GM04504 (cell line): Measurements from ENCODE around the gene SIM1.

Experiments
- DNase-seq: peaks from one replicate; pipeline ENCODE4 v3.0.0-alpha.2; 2012; ENCODE audit warnings: low read depth

The SIM1 gene, protein sequence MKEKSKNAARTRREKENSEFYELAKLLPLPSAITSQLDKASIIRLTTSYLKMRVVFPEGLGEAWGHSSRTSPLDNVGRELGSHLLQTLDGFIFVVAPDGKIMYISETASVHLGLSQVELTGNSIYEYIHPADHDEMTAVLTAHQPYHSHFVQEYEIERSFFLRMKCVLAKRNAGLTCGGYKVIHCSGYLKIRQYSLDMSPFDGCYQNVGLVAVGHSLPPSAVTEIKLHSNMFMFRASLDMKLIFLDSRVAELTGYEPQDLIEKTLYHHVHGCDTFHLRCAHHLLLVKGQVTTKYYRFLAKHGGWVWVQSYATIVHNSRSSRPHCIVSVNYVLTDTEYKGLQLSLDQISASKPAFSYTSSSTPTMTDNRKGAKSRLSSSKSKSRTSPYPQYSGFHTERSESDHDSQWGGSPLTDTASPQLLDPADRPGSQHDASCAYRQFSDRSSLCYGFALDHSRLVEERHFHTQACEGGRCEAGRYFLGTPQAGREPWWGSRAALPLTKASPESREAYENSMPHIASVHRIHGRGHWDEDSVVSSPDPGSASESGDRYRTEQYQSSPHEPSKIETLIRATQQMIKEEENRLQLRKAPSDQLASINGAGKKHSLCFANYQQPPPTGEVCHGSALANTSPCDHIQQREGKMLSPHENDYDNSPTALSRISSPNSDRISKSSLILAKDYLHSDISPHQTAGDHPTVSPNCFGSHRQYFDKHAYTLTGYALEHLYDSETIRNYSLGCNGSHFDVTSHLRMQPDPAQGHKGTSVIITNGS

DNA sequence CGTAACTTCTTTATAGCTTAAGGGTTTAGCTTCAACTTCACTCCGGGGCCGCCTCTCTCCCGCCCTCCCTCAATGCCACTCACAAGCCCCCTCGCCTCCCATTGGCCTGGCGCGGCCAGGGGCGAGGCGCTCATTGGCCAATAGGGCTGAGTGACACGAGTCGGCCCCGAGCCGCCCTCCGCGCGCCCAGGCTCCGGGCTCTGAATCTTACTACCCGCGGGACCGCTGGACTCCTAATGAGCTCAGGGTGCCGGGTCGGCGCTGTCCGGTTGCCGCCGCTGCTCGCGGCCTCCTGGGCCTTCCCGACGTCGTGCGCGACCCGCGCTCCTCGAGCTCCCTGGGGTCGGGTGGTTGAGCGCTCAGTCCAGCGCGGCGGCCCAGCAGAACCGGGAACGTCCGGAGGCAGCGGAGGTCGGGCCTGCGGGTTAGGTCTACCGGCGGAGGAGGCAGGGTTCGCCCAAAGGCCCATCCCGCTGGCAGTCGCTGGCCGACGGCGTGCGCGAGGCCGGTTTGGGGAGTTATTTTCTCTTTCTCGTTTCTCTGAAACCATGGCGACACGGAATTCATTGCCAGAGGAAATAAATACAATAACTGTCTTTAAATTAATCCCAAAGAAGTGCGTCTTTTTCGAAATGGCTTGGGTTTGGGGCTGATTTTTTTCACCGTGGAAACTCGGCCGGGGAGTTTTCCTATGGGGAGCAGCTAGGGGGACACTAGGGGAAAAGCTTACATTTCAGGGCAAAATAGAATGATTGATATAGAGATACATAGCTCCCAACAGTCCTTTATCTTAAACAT is at the start of gene SIM1:
TSS of gene SIM1 (minus strand) at position 19 of the 798 bp plus-strand sequence. CDS start 1,453 bp downstream, outside the sequence.
- DNase-seq: peak; percentile 94

DNA sequence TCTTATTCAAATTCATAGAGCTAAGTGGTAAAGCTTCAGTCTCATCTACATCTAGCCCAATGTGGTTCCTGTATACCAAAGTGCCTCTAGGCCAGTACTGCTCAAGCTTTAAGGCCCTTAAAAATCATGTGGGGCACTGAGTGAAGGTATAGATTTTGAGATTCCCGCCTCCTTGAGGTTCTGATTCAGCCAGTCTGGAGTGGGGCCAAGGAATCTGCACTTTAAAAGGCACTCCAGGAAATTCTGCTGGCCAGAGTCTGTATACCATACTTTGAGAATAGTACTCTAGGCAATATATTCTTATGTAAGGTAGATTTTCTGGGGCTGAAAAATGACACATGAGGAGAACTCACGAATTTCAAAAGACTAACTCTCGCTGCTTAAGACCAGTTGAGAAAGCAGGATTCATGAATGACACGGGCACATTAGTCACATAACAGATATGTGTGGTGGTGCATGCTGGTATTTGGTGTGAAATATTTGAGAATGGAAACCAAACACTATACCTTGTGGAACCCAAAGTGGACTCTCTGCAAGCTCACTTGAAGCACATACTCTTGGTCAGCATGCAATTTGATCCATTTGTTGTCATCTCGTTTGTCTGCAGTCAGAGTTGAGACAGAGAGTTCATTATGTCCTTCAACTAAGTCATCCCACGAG is 47.6 kb upstream of the SIM1 start:
- DNase-seq: no peak

DNA sequence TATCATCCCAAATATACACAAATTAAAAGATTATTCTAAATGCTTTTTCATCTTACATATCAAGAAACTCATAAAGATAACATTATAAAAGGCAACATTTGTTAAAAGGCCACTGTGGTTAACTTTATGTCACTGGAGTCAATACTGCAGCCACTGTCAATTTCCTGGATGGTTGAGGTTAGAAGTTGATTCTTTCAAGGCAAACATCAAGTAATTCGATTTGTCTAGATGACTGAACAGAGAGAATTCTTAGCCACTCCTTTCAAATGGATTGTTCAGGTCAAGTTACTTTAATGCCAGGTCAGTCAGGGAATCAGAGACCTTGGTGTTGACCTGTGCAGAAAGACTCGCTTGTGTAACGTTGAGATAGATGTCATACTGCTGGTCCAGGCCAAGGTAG is 44.4 kb upstream of the SIM1 start:
- DNase-seq: no peak

DNA sequence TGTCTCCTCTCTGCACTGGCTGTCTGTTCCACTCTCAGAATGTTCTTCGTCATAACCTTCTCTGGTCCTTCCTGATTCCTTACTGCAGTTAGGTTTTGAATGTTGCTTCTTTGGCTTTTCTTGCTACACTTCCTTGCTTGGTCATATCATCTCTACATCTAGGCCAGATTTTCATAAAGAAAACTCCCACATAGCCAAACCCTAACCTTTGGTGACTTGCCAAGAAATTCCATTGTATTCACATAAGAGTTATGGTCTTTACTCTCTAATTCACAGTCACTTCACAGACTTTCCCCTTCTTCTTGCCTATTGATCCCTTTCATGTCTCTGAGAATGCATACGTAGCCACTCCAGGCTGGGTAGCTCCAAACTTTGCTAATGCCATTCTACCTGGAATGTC is 41.9 kb upstream of the SIM1 start:
- DNase-seq: no peak

DNA sequence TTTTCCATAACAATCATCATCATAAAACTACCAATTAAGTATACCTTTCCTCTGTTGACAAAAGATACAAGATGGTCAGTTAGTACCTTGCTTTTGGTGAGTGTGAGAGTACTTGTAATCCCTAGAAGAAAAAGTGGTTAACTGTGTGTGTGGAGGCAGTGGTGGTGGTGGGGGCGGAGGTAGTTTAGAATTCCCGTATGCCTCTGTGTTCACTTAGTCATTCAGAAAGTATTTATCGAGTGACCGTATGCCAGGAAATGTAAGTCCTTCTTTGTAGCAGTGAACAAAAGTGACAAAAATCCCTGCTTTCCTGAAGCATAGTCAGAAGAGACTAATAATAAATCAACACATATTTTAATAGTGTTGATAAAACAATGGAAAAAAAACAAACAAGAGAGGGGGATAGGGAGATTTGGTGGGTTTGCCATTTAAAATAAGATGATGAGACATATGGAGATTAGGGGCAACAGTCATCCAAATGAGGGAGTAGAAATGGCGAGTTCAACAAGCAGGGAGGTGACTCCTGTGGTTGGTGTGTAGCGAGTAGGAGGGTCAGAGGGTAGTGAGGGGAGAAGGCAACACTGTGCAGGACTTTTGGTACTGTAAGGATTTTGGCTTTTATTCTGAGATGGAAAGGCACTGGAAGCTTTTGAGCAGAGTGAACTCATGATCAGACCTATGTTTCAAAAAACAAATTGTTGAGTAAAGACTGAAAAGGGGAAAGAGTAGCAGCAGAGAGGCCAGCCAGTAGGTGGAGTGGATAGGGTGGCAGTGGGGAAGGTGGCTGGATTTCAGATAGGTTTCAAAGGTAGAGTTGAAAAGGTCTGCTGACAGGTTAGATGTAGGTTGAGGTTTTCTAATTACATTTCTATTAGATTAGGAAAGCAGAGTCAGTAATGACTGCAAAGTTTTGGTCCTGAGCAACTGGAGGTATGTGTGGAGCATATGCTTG is 40.3 kb upstream of the SIM1 start:
- DNase-seq: peak; percentile 46

DNA sequence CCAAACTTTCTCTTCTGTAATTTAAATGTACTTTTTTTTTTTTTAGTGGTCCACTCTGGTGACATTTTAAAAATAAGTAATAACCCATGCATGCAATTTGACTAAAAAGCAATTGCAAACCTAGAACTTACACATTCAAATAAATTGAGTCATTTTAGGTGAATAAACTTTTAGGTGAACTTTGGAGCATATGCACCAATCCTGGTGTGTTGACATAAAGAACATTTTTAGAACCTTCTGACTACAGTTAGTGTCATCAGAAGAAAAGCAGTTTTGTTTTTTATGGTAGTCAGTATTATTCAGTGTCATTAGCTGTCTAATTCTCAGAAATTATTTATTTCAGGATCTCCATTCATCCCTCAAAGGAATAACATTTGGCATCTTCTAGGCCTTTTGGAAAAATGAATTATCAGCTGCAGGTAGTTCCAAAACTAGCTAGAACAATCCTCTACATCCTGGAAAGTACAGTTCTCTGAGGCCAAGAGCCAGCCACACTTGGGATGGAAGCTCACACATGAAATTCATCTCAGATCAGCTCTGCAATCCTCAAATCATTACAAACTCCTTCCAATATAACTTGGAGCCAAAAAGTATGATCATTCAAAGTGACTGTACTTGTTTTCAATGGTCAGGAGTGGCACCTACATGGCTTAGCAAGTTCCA is 38.5 kb upstream of the SIM1 start:
- no peak for DNase-seq

DNA sequence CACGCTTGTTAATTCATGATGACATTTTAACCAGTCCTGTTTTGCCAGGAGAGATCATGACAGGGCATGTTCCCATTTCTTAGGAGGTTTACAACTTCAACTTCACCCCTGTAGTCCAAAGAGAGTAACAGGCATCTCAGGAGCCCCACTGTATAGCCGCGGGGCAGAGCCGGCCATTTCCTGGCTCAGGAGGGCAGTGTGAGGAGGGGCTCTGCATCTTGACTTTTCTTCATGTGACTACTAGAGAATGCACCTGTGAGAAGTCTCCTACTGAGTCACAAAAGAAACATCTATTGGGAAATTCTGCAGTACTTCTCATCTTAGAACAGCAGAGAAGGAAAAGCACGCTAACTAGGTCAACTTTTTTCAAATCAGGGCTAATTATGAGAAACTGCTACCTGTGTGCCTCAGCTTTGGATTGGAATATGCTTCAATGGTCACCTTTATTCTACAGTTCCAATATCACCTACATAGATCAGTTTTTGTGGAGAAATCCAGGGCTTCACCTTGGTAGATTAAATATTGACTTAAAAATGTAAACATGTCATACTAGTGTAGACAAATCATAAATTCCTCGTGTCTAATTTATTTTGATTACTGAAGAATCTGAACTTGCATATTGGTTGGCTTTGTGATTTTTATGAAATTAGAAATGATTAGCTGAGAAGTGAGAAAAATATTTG is 28.6 kb upstream of the SIM1 start:
- no peak for DNase-seq

DNA sequence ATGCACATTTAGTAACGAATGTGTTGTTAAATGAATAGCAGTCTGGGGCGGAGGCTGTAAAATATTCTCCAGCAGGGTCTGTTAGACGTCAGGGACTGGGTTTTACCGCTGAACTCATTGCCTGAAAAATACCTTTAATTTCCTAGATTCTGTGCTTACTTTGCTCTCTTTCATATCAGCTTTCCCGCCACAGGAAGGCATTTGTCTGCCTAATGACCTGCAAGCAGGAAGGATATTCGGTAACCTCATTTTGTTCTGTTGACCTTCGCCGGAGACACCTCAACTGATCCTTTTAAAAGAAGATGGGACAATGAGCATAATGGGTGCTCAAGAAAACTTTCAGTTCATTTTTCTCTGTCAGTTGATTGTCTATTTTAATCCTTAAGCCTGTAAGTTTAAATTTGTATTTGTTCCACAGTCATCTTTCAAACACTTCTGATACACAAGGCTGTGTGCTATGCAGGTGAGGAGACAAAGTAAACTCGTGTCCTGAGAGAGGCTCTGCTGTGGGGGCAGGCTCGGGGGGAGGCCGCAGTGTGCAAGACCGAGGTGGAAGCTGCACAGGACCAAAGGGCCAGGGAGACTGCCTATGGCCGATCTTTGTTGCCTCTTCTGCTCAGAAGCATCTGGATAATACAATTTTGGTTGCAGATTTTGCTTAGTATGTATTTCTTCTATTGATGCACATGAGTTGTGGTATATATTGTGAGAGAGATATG is 27.4 kb upstream of the SIM1 start:
- no peak for DNase-seq

DNA sequence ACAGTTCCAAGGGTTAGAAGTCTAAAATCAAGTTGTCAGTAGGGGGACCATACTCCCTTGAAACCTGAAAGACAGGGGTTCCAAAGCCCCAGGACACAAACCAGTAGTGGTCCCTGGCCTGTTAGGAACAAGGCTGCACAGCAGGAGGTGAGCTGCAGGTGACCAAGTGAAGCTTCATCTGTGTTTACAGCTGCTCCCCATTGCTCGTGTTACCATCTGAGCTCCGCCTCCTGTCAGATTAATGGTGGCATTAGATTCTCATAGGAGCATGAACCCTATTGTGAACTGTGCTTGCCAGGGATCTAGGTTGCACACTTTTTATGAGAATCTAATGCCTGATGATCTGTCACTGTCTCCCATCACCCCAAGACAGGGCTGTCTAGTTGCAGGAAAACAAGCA is 25.3 kb upstream of the SIM1 start:
- DNase-seq: no peak

DNA sequence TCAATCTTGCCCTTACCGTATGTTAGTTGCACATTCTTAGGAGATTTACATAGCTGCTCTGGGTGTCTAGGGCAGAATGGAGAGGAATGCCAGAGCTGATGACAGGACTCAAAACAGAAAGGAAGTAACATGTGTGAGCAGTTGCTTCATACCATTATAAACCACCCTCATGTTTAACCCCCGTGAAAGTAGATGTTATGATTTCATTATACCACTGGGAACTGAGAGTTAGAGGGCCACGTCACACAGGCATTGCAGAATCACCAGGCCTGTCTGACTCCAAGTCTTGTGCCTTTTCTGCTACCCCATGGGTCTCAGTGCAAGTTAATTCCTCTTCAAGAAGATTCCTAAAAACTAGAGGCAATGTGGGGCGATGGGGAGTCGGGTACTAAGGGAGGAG is 23.5 kb upstream of the SIM1 start:
- DNase-seq: no peak

DNA sequence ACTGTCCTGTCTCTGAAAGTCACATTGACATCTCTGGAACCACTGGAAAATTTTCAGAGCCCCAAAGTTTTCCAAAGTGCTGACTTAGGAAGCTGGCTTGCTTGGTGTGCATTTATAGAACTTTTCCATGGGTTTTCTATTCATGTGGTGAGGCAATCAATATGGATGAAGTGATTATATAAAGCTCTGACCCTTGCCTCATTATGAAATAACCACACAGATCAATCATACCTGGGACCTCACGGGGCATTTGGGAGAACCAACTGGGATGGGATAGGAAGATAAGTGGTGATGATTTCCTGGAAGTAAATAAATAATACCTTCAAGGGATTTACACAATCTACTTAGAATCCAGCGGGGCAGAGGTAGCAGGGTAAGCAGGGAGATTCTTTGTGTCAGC is 22.9 kb upstream of the SIM1 start:
- DNase-seq: no peak

DNA sequence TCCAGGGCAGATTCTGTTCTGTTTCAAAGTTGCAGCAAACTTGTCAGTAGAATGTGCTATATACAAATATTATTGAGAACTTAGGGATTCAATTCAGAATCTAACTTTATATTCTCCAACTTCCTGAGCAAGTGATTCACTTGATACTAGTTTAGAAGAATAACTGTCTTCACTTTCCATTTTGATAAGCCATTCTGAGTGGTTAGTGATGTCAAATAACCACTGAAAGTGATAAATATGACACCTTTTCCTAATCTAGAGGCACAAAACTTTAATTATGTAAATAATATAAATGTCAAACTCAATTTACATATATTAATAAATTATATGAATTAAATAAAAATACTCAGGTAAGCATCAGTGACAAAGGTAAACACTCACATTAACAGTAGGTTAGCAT is 20.5 kb upstream of the SIM1 start:
- no peak for DNase-seq

DNA sequence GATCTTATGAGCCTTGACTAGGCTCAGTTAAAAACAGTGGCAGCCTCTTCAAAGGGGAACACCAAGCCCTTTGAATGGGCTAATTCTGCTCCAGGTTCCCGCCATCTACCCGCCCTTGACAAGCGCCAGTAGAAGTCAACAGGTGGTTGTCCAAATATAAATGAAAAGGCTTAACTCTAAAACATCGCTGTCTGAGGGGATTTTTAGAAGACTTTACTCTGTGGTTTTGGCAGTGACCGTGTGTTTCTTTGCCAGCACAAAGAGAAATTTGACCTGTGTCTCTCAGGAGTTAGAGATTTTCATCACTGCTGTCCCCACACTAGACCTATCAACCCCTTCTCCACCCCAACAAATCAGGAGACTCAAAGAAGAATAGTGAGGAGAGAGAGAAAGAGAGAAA is 19.8 kb upstream of the SIM1 start:
- no peak for DNase-seq

DNA sequence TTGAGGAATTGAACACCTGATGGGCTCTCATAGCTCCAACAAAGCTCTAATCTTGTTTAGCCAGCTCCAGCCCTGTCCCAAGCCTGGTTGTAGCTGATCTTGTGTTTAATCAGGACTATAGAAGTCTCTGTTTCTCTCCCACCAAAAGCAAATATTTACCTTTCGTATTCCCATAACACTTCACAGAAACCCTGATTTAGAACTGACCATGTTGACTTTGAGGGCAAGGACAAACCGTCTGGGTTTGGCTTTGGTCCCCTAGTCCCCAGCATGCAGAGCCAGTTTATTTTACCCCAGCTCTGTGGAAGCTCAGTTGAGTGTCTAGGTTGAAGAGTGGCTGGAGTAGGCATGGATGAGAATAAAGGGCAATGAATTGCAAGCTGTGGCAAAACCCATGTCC is 18.0 kb upstream of the SIM1 start:
- DNase-seq: no peak

DNA sequence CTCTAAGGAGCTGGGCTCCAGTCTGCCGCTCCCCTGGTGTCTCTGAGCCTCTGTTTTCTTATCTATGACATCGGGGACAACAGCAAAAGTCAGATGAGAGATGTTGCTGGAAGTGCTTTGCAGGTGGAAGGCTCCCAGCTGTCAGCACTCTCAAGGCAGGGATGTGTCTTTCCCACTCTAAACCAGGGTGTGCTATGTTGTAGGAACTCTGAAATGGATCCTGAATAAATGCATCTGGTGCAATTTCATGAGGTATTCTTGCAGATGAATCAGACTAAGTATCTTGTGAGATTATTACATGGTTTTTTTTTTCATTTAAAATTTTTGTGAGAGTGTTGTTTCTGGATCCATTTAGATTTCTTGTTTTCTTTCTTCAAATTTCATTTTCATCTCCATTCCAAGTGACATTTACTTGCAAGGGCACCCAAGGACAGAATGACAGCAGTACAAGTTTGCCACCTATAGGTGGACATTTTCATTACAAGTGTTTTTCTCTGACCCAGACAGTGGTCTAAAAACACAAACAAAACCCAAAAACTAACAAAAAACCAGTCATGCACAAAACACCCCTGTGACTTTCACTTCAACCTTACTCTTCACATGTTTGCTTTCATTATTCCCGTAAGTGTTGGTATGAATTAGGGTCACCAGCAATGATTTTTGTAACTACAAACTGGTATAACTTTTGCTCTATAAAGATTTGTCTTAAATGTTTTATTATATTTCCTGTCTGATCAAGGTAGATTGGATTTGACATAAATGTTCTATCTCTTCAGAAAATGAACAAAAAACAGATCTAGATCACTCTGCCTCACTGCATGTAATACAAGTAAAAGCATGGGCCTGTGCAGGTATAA is 14.7 kb upstream of the SIM1 start:
- peak; percentile 19 for DNase-seq

DNA sequence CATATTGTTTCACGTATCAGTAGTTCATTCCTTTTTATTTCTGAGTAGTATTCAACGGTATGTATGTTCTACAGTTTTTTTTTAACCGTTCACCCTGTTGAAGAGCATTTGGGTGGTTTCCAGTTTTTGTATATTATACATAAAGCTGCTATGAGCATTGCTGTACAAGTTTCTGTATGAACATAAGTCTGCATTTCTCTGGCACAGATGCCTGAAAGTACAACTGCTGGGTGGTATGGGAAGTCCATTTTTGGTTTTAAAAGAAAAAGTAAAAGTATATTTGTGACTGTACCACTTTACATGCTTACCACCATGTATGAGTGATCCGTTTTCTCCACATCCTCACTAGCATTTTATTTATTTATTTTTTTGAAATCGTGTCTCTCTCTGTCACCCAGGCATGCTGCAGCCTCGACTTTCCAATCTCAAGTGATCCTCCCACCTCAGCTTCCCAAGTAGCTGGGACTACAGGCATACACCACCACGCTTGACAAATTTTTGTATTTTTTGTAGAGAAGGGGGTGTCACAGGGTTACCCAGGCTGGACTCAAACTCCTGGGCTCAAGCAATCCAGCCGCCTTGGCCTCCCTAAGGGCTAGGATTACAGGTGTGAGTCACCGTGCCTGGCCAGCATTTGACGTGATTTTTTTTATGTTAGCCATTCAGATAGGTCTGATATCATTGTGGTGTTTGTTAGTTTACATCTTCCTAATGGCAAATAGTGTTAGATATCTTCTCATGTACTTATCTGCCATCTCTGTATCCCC is 11.0 kb upstream of the SIM1 start:
- no peak for DNase-seq

DNA sequence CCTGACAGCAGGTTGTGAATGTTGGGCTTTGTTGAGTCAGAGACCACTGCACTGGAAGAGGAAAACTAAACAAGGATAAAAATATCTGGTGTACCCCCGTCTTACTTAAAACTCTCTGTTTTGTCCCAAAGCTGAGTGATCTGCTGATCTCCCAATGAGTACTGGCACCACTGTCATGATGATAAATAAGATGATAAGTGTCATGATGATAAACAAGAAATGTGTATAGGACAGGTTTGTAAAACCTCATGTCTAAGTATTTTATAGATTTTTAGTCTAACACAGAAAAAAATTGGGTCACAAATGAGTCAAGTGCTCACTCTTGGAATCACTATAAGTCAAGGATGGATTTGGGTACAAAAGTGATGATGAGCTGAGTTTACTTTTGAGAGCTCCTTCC is 8.5 kb upstream of the SIM1 start:
- no peak for DNase-seq
